Choroid plexus epithelial cell (primary cell): ENCODE measurements around the gene TSPYL1.
"Not testable (repeated sequence)": the region's sequence is repeated elsewhere in the genome, so short reads cannot be mapped to it uniquely, and the experiment has no call there.

Experiments used
- DNase-seq: peaks from one replicate; pipeline ENCODE4 v3.0.0-alpha.2; 2010; ENCODE audit warnings: low read depth
- H3K4me3 ChIP-seq: 2 replicates; pipeline ENCODE4 v1.5.1; 2011; ENCODE audit warnings: low read depth, mild to moderate bottlenecking, control low read depth, low read length, moderate library complexity
- TF ChIP-seq, protein P1 (sequence below): conservative IDR thresholded peaks from 2 replicates; pipeline ENCODE4 v1.5.1; 2011; ENCODE audit warnings: low read depth, mild to moderate bottlenecking, control low read depth, inconsistent platforms, low read length, moderate library complexity

Gene TSPYL1

DNA sequence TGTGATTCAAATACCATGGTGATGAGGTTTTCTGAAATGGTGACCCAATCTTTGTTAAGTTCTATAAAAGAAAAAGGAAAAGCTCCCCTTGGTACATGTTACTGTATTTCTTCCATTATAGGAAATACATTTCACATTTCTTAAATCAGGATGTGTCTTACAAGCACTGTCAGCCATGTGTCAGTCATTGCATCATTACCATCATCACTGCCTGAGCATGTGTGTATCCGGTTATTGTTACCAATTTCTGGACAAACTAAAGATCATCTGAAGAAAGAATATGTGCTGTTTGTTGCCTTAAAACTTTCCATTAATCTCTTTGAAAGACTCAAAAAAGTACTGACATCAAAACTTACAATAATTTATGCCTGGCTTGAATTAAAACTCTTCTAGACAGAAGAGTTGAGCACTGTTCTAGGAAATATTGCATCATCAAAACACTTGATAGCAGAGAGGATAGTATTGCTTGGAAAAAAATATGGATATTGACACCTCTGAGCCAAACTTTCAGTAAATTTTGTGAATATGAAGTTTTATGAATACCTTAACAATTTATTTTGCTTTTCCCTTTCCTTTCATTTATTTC is 7.1 kb upstream of the TSPYL1 start:
- DNase-seq: no peak
- H3K4me3 ChIP-seq: no peak overlapping the region
- TF ChIP-seq, protein P1, sequence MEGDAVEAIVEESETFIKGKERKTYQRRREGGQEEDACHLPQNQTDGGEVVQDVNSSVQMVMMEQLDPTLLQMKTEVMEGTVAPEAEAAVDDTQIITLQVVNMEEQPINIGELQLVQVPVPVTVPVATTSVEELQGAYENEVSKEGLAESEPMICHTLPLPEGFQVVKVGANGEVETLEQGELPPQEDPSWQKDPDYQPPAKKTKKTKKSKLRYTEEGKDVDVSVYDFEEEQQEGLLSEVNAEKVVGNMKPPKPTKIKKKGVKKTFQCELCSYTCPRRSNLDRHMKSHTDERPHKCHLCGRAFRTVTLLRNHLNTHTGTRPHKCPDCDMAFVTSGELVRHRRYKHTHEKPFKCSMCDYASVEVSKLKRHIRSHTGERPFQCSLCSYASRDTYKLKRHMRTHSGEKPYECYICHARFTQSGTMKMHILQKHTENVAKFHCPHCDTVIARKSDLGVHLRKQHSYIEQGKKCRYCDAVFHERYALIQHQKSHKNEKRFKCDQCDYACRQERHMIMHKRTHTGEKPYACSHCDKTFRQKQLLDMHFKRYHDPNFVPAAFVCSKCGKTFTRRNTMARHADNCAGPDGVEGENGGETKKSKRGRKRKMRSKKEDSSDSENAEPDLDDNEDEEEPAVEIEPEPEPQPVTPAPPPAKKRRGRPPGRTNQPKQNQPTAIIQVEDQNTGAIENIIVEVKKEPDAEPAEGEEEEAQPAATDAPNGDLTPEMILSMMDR: no peak

GRCh38 chr6:116284984-116285383 is 5.3 kb upstream of the TSPYL1 start:
- not testable (repeated sequence) for DNase-seq, H3K4me3 ChIP-seq

DNA sequence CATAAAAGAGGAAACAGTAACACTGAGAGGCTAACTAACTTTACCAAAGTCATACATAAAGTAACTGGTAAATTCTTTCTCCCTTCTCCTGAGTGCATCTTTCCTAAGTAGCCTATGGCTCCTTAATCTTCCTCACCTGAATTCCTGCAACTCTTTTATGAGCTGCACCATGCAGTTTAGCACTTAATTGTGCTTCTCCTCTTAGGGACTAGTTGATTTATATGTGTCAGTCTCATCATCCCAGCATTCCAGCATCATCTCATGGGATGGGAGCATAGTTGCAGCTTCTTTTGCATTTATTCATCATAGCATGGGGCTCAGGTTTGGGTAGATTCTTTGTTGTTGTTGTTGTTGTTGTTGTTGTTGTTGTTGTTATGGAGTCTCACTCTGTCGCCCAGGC is 3.5 kb upstream of the TSPYL1 start:
- no peak overlapping the region for H3K4me3 ChIP-seq
- TF ChIP-seq, protein P1: no peak
- DNase-seq: no peak

DNA sequence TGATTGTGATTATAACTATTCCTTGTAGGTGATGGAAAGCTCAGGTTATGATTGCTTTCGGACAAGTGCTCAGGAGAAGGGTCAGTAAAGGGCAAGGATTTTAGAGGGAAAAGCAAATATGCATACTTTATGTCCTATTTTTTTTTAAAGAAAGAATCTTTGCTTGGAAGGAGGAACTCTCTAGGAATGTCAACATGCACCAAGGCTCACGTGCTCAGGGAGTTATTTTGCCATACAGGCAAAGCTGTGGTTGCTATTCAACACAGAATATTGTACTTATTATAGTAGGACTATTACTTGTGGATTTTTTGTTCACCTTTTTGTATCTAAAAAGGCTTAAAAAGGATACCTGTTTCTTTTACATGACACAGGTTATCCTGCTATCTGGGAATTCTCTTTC is 3.0 kb upstream of the TSPYL1 start:
- TF ChIP-seq, protein P1: no peak
- H3K4me3 ChIP-seq: no peak overlapping the region
- DNase-seq: no peak

GRCh38 chr6:116280933-116281316 is 1.2 kb upstream of the TSPYL1 start:
- no peak for DNase-seq
- H3K4me3 ChIP-seq: peak overlapping the region; percentile 92
- TF ChIP-seq, protein P1: no peak

DNA sequence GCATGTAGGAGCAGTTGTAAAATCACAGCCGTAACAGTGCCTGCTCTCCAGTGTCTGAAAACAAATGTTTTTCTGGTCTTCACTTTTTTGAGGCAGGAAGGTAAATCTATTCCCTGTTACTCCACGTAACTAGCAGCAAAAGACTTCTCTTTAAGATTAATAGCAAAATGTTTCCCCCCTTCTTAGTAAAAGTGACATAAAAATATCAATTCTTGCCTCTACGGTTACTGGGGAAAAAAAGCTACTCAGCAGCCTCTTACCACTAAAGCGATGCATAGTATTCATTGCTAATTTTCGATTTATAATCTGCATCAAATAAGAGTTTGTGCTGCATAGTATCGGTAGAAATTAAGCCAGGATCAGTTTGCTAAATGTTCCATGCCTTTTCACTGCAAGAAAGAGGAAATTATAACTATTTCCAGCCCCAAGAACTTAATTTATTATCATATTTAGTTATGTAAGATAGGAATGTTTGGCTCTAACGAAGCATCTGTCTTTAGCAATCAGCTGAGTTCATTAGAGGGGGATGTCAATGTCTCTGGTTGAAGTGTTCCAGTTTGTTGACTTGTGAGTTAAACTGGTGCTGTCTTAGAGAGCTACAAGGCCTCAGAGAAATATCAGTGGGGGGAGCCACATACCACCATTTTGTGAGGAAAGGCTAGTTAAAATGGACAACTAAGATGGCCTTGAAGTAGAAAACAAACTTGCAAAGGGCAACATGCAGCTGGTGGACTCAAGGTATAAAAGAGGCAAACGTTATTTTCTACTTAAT is 617 bp upstream of the TSPYL1 start:
- peak; percentile 45 for DNase-seq
- peak overlapping the region; percentile 92 for H3K4me3 ChIP-seq
- TF ChIP-seq, protein P1: no peak

DNA sequence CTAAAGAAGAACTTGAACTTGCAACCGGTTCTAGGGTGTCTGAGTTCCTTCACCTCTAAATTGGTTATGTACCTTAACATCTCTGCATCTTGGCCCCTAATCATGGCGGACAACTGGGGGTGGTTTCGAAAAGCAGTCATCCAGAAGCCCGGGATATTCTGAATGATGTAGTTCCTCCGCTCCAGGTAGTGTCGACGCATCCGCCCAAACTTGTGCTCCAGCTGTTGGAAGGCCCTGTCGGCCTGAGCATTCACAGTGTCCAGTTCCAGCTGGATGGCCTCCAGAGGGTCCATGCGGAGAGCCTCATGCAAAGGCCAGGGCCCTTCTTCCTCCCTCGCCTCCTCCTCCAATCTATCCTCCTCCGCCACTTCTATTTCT is 887 bp downstream of the TSPYL1 start:
- DNase-seq: no peak
- TF ChIP-seq, protein P1: no peak
- H3K4me3 ChIP-seq: peak overlapping the region; percentile 92
